Fibroblast of skin of scalp (primary cell): ENCODE measurements around the gene C17orf67.

Experiments
- DNase-seq: peaks from one replicate; pipeline ENCODE4 v3.0.0-alpha.2; 2013

Gene C17orf67

GRCh38 chr17:56807723-56808122, 26.0 kb downstream of the C17orf67 start:
- DNase-seq, result no peak

DNA sequence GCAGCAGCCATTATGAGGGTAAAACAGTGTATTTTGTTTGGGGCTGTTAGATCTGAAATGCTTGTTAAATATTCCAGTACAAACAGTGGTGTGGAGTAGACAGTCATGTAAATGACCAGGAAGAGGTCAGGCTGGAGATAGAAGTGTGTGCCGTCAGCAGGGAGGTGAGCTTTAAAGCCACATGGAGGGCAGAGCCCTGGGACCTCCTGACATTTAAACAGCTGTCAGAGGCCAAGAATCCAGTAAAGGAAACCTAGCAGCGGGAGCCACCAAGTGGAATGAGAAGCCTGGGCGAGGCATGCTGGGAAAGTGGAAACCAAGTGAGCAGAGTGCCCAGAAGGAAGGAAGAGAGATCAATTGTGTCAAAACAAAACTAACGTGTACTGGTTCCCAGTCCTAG, 26.8 kb downstream of the C17orf67 start:
- DNase-seq, result no peak

DNA sequence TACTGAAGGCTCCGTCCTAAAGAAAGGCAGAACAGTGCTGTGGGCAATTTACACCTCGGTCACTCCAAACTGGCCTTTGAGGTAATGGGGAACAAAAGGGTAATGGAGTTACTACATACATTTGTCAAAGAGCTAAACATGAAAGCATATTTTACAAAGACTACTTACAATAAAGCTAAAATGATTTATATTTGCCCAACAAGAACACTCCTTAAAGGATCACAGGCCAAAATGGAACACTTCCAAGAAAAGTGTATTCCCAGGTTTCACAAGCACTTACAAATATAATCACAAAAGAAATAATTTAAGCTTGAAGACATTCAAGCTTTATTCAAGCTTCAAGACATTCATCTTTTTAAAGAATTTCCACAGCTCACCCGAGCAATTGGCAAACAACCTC, 29.3 kb downstream of the C17orf67 start:
- no peak for DNase-seq

DNA sequence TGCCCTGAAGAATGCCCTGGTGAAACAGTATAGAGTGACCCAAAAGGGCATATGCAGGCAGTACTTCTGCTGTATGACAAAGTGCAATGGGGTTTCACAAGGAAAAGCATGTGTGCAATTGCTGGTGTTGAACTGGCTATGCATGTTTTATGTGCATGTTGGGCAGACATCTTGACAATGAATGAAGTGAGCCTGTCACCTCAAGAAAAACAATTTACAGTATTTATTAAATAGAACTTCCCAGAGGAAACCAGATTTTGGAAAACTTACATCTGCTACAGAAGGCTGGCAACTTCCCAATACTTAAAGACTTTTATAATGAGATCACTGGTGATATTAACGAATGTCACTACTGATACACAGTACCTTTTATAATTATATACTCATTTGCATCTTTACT, 30.6 kb downstream of the C17orf67 start:
- no peak for DNase-seq

GRCh38 chr17:56801459-56802178, 32.1 kb downstream of the C17orf67 start:
- no peak for DNase-seq

DNA sequence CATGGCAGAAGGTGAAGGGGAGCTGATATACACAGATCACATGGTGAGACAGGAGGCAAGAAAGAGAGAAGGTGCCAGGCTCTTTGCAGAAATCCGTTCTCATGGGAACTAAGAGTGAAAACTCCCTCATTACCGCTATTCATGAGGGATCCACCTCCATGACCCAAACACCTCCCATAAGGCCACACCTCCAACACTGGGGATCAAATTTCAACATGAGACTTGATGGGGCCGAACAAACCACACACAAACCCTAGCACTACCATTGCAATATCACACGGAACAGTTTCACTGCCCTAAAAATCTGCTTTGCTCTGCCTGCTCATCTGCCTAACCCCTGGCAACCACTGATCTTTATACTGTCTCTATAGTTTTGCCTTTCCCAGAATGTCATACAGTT, 34.8 kb downstream of the C17orf67 start:
- DNase-seq, result no peak

DNA sequence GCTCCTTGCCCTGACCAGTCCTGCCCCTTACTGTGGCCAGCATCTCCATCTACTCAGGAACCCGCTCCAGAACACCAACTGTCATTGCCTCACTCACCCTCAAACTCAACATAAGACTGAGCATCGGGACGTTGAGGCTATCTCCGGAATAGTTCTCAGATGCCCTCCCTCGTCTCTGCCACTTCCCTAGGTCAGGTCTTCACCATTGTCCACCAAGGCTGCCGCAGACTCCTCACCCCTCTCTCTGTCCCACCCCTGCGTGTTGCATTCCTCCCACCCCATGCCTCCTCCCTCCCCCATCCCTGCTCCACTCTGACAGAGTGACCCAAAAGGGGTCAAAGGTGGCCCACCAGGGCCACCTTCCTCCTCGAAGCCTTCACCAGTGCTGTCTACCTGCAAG, 37.2 kb downstream of the C17orf67 start:
- DNase-seq, result no peak

DNA sequence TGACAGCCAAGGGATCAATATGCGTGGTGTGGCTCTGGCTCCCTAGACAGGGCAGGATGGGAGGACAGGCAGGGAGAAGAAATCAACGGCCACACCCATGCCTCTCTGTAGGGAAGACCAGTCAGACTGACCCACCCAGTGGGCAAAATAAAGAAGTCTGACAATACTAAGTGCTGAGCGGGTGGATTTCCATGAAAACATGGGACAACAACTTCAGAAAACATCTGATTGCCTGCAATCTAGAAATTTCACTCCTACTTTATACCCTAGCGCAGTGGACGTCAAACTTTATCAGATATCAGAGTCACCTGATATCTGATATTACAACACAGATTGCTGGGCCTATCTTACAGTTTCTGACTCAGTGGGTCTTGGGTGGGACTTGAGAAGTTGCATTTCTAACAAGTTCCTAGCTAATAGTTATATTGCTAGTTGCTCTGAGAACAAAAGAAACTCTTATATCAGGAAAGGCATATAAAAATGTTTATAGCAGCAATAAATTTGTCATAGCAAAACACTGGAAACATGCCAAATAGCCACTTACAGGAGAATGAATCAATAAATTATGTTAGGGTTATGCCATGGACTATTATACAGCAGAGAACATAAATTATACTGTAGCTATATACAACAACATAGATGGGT, 38.4 kb downstream of the C17orf67 start:
- no peak for DNase-seq

DNA sequence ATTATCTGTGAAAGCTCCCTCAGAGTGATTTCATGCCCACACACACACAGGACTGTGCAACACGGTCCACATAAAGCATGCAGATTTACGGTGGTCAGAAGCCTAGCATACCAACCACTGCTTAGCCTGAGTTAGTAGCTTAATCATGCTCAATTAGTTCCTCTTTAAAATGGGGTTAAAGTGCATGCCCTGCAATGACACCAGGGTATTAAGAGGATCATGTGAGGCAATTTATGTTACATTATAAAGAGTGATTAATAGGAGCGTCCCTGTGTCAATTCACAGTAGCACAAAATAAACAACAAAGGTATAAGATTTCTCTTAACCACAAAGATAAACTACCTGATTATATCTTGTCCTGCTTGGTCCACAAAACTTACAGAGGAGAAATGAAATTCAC, 39.8 kb downstream of the C17orf67 start:
- no peak for DNase-seq

DNA sequence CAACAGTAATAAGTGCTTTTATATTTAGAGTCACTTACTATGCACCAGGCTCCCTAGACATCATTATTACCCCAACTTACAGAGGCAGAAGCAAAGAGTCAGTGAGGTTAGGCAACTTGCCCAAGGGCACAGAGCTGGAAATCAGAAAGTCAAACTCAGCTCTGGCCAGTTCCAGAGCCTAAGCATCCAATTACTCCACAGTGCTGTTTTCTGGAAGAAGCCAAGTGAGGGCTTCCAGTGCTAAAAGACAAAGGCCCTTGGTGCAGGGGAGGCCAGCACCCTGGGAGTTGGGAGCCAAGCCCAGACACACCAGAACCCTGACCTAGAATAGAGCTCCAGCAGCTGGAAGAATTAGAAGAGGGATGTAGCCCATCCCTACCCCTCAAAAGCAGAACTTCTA, 40.2 kb downstream of the C17orf67 start:
- no peak for DNase-seq

GRCh38 chr17:56792267-56792666, 41.5 kb downstream of the C17orf67 start:
- no peak for DNase-seq

DNA sequence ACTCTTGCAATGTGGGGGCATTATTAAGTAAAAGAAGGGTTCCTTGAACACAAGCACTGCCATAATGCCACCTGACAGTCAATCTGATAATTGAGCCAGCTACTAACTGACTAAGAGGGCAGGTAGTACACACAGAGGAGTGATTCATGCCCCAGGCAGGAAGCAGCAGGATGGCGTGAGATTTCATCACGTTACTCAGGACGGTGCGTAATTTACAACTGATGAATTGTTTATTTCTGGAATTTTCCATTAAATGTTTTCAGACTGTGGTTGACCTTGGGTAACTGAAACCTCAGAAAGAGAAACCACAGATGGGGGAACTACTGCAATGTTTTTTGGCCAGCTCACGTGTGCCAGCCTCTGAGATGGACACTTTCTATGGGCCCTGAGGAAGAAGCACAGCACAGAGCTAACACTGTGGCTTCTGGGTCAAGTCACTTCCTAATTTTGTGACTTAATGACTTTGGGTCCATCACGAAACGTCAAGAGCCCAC, 46.7 kb downstream of the C17orf67 start:
- DNase-seq, result peak; percentile 75

DNA sequence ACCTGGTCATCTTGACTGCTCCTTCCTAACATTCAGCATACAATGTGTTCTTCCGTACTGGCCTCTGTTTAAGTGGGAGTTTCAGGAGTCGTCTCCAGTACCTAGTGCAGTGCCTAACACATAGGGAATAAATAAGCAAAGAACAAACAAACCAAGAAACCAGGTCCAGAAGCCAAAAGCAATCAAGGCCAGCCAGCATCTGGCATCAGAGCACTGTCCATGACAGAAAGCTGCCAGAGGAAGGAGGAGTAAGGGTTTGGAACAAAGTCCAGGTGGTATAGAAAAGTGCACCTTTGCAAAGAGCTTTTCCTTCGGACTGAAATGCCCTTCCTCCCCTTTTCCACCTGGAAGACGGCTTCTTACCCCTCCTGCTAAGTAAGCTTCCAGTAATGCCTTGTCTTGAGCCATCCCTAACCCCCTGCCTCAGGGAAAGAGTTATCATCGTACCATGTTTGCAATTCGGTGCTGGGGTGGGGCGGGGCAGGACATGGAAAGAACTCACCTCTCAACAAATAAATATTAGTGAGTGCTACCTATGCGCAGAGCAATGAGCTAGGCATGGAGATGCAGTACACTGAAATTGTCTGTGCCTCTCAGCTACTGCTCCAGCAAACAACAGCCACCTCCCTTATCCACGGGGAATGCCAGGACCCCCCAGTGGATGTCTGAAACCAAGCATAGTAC, 47.6 kb downstream of the C17orf67 start:
- no peak for DNase-seq

DNA sequence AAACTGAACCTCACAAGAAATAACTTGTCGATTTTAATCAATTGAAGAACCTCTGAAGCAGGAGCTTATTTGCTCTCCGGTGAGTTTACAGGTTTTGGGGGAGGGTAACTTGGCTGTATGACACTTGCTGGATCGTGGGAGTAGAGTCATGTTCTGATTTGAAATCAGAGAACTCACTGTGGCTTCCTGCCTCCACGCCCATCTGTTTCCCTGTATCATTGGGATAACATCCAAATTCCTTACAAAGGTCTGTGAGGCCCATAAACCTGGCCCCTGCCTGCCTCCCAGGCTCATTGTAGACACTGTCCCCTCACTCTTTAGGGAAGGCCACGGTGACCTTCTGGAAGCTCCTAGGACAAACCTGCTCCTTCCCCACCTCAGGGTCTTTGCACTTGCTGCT, 48.3 kb downstream of the C17orf67 start:
- no peak for DNase-seq

GRCh38 chr17:56782338-56782737, 51.4 kb downstream of the C17orf67 start:
- no peak for DNase-seq

- no peak for DNase-seq
Measured at GRCh38 chr17:56781906-56782305, 51.8 kb downstream of the C17orf67 start.

GRCh38 chr17:56779898-56780777, 53.6 kb downstream of the C17orf67 start:
- DNase-seq, result peak; percentile 67

- no peak for DNase-seq
Measured at GRCh38 chr17:56779322-56779721, 54.4 kb downstream of the C17orf67 start.

- no peak for DNase-seq
Measured at GRCh38 chr17:56778898-56779297, 54.8 kb downstream of the C17orf67 start.

GRCh38 chr17:56777859-56778258, 55.9 kb downstream of the C17orf67 start:
- peak; percentile 38 for DNase-seq

DNA sequence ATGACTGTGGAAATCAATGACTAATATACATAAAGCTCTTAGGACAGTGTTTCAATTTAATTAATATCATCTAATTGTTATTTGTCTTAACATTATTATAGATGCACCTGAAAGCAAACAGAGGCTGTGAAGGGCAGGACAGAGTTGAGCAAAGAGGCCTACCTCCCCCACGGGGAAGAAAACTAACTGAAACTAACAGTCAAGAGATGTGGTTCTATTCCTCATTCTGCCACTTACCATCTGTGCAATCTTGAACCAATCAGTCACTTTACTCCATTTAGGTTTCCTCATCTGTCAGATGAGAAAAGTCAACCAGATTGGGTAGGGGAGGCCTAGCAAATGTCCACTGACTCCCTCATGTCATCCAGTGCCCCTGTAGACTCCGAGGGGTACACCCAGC, 59.1 kb downstream of the C17orf67 start:
- DNase-seq, result no peak

DNA sequence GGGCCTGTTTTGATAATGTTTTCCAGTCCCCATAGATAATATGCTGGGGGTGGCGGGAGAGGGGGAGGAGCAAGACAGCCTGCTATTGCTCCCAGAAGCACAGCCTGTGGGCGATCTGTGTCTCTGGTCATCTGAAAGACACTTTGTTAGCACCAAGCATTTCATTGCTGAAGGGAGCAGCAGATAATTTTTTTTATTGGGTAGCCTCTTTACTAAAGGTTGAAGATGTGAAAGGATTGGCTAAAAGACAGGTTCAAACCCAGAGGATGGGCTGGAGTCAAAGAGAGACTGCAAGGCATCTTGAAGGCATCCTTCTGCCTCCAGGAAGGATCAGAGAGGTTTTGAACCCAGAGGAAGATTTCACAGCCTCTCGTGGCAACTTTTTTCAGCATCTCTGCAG, 60.6 kb downstream of the C17orf67 start:
- no peak for DNase-seq

DNA sequence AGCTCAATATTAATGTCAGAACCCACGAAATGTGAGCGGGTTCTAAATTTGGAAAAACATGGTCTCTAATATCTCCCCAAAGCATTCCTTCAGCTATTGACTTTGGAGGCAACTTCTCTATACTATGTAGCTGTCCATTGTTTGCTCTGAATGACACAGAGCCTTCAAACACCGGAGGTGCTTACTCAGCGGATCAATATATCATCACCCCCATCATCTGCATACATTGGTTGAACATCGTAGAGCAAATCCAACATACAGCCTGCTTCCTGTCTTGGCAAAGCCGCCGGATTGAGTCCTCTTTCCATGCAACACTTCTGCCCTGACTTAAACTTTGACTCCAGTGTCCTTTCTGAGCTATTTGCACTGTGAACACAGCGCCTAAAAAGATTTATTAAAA, 61.3 kb downstream of the C17orf67 start:
- DNase-seq, result no peak
